ENCODE results near the gene MTFR1L. TPM values are rescaled to one million over a fixed set of nuclear protein-coding genes. Genes with fewer than 3 reads are reported as not detected.

MTFR1L gene
- total RNA-seq, 1 experiment from 2014 or later = 32.5 TPM

GRCh38 chr1:25854554-25854953 lies 34.8 kb downstream of the MTFR1L start:
- Histone ChIP-seq H4K20me1 (ENCODE audit: control insufficient read depth, insufficient read depth, insufficient read length) (no peaks in the 10 kb centered on the region), H2AFZ (ENCODE audit: low read length) (no peak overlapping the region), H3K4me2 (ENCODE audit: insufficient read depth, insufficient read length, low read length) (no peak overlapping the region), H2BK20ac (ENCODE audit: low read depth, low read length, poor library complexity, severe bottlenecking) (no peak overlapping the region), H3K27me3 (ENCODE audit: insufficient read depth, low read length) (no peaks in the 10 kb centered on the region), H3K4ac (ENCODE audit: low read depth, low read length) (no peak overlapping the region), H3K18ac (ENCODE audit: insufficient read length, low read depth, low read length) (no peak overlapping the region), H3T11ph (ENCODE audit: low read length) (no peak overlapping the region), H3K9me3 (ENCODE audit: control insufficient read depth, low read depth, low read length) (no peaks in the 10 kb centered on the region), H3K27ac (ENCODE audit: insufficient read length, low read depth, low read length) (no peak overlapping the region), H3K23me2 (ENCODE audit: insufficient read length, low read depth, low read length, poor library complexity, severe bottlenecking) (peaks cover 13% of the 10 kb centered on the region), H3K56ac (ENCODE audit: insufficient read length, low read depth, low read length) (no peak overlapping the region), H2BK120ac (ENCODE audit: low read depth, low read length, poor library complexity, severe bottlenecking) (no peak overlapping the region), H3K79me2 (ENCODE audit: insufficient read depth, low read length) (peaks cover 9% of the 10 kb centered on the region; the same call in 1 of the 2 replicates), H2BK12ac (ENCODE audit: insufficient read length, low read depth, low read length) (no peak overlapping the region), H4K91ac (ENCODE audit: insufficient read length, low read depth, low read length) (no peak overlapping the region), H2BK15ac (ENCODE audit: low read depth, low read length) (no peak overlapping the region), H3K79me1 (ENCODE audit: insufficient read depth, low read depth, low read length, poor library complexity, severe bottlenecking) (peaks cover 4% of the 10 kb centered on the region), H4K5ac (ENCODE audit: insufficient read length, low read depth, low read length) (no peak overlapping the region), H3K9ac (ENCODE audit: extremely low read depth, insufficient read length, low read length) (no peak overlapping the region), H4K8ac (replicated peaks; ENCODE audit: insufficient read length, low read depth, low read length) (no peak overlapping the region), H2AK5ac (ENCODE audit: insufficient read length, low read length) (no peak overlapping the region), H3K14ac (ENCODE audit: insufficient read depth, low read length) (no peak overlapping the region), H3K4me1 (ENCODE audit: insufficient read depth, low read length) (peaks cover 3% of the 10 kb centered on the region; the same call in 1 of the 2 replicates), H3K23ac (ENCODE audit: insufficient read length, low read depth, low read length) (no peak overlapping the region), H2BK5ac (ENCODE audit: insufficient read length, low read length) (no peak overlapping the region)
- peaks cover 6 to 14% of the 10 kb centered on the region in 2 experiments for H3K4me1 Mint-ChIP-seq
- no peaks in the 10 kb centered on the region for H3K27me3 Mint-ChIP-seq (ENCODE audit: low read depth)
- H3K27ac Mint-ChIP-seq = no peak overlapping the region; a peak in 1 of 7 replicates
- TF ChIP-seq, protein P1, sequence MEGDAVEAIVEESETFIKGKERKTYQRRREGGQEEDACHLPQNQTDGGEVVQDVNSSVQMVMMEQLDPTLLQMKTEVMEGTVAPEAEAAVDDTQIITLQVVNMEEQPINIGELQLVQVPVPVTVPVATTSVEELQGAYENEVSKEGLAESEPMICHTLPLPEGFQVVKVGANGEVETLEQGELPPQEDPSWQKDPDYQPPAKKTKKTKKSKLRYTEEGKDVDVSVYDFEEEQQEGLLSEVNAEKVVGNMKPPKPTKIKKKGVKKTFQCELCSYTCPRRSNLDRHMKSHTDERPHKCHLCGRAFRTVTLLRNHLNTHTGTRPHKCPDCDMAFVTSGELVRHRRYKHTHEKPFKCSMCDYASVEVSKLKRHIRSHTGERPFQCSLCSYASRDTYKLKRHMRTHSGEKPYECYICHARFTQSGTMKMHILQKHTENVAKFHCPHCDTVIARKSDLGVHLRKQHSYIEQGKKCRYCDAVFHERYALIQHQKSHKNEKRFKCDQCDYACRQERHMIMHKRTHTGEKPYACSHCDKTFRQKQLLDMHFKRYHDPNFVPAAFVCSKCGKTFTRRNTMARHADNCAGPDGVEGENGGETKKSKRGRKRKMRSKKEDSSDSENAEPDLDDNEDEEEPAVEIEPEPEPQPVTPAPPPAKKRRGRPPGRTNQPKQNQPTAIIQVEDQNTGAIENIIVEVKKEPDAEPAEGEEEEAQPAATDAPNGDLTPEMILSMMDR (conservative IDR thresholded peaks at IDR 0.05) = no peak
- no peaks in the 10 kb centered on the region for H3K9me3 Mint-ChIP-seq
- H3K36me3 Mint-ChIP-seq (ENCODE audit: insufficient read depth in 1 of 3, low read depth in 3 of 3) = peaks cover 0 to 2% (median 0%) of the 10 kb centered on the region in 3 experiments; a peak in 2 of 7 replicates
- DNase-seq = no peak
- WGBS (ENCODE audit: extremely low coverage, insufficient read length, low lambda C conversion rate) = no CpG with 5 or more reads among the region's 2 CpGs
- H3K4me3 Mint-ChIP-seq = no peak overlapping the region
